Nephron progenitor cell (in vitro differentiated cells): ENCODE results near the gene DIS3L.

Experiments
- DNase-seq: peaks from one replicate; pipeline ENCODE4 v3.0.0; 2021
- H3K27ac Mint-ChIP-seq: 2 replicates; pipeline ENCODE4 v1.8.0; 2021; ENCODE audit warnings: mild to moderate bottlenecking, moderate library complexity, mixed read lengths
- H3K27me3 Mint-ChIP-seq: 2 replicates; pipeline ENCODE4 v1.8.0; 2021; ENCODE audit warnings: mild to moderate bottlenecking, low read depth, mixed read lengths; ENCODE audit not compliant: poor library complexity
- H3K36me3 Mint-ChIP-seq: 2 replicates; pipeline ENCODE4 v1.8.0; 2021; ENCODE audit warnings: low read depth, mixed read lengths
- H3K4me1 Mint-ChIP-seq: 2 replicates; pipeline ENCODE4 v1.8.0; 2021; ENCODE audit warnings: mixed read lengths
- H3K4me3 Mint-ChIP-seq: 2 replicates; pipeline ENCODE4 v1.8.0; 2021; ENCODE audit warnings: mild to moderate bottlenecking, moderate library complexity, mixed read lengths
- H3K9me3 Mint-ChIP-seq: 2 replicates; pipeline ENCODE4 v1.8.0; 2021; ENCODE audit warnings: mild to moderate bottlenecking, moderate library complexity, mixed read lengths
- CTCF ChIP-seq: fragments of 200-600 bp; sonication (generic); IDR thresholded peaks from 2 replicates; pipeline ENCODE4 v1.5.0; 2021; ENCODE audit warnings: antibody characterized with exemption

The DIS3L gene

GRCh38 chr15:66290518-66290917 is 2.9 kb upstream of the DIS3L start:
- TF ChIP-seq CTCF: no peak
- H3K36me3 Mint-ChIP-seq: no peaks in the 10 kb centered on the region
- no peaks in the 10 kb centered on the region for H3K9me3 Mint-ChIP-seq
- DNase-seq: no peak
- no peak overlapping the region for H3K27ac Mint-ChIP-seq
- peaks cover 17% of the 10 kb centered on the region for H3K27me3 Mint-ChIP-seq
- no peak overlapping the region for H3K4me3 Mint-ChIP-seq
- H3K4me1 Mint-ChIP-seq: peaks cover 30% of the 10 kb centered on the region

GRCh38 chr15:66291816-66292570 is 1.4 kb upstream of the DIS3L start:
- peaks cover 37% of the 10 kb centered on the region for H3K4me1 Mint-ChIP-seq
- H3K9me3 Mint-ChIP-seq: no peaks in the 10 kb centered on the region
- peaks cover 5% of the 10 kb centered on the region for H3K36me3 Mint-ChIP-seq
- TF ChIP-seq CTCF: no peak
- no peak for DNase-seq
- H3K27ac Mint-ChIP-seq: peak overlapping the region; percentile 3
- peaks cover 13% of the 10 kb centered on the region for H3K27me3 Mint-ChIP-seq
- peak overlapping the region; percentile 86 for H3K4me3 Mint-ChIP-seq

DNA sequence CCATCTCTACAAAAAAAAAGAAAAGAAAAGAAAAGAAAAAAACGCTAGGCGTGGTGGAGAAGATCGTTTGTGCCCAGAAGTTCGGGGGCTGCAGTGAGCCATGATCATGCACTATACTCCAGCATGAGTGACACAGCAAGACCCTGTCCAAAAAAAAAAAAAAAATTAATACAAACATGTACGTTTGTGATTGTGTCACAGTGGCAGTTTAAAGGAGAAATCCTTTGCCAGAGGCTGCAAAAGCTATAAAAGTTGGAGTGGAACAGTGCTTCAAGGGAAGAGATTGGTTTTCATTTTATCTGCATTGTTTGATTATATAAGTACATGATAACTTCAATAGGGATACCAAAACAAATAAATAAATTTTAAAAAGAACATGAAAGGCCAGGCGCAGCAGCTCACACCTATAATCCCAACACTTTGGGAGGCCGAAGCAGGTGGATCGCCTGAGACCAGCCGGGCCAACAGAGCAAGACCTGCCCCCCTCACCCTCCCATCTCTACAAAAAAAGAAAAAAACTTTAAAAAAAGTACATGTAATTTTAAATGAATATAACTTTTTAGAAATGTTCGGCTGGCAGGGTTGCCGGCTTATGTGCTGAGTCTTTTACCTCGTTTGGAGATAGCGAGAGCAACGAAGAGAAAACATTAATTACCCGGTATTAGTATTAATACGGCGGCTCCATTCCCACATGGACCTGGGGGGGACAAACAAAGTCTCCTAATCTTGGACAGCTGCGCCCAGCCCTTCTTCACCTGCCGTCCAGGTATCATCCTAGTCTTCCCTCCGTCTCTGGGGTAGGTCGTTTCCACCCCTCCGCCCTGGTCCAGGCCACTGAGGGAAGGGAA is 573 bp upstream of the DIS3L start:
- TF ChIP-seq CTCF: no peak
- H3K4me3 Mint-ChIP-seq: peak overlapping the region; percentile 86
- peak overlapping the region; percentile 3 for H3K27ac Mint-ChIP-seq
- peaks cover 5% of the 10 kb centered on the region for H3K36me3 Mint-ChIP-seq
- no peaks in the 10 kb centered on the region for H3K9me3 Mint-ChIP-seq
- H3K4me1 Mint-ChIP-seq: peaks cover 37% of the 10 kb centered on the region
- peaks cover 13% of the 10 kb centered on the region for H3K27me3 Mint-ChIP-seq
- no peak for DNase-seq

- no peak for DNase-seq
- no peaks in the 10 kb centered on the region for H3K9me3 Mint-ChIP-seq
- peak overlapping the region; percentile 83 for H3K27ac Mint-ChIP-seq
- peaks cover 37% of the 10 kb centered on the region for H3K4me1 Mint-ChIP-seq
- TF ChIP-seq CTCF: no peak
- peaks cover 14% of the 10 kb centered on the region for H3K36me3 Mint-ChIP-seq
- H3K4me3 Mint-ChIP-seq: peak overlapping the region; percentile 86
- peaks cover 10% of the 10 kb centered on the region for H3K27me3 Mint-ChIP-seq
Measured at GRCh38 chr15:66294157-66294931, 976 bp downstream of the DIS3L start.

GRCh38 chr15:66294932-66295235 is 1.5 kb downstream of the DIS3L start:
- H3K4me3 Mint-ChIP-seq: peak overlapping the region; percentile 86
- H3K4me1 Mint-ChIP-seq: peaks cover 37% of the 10 kb centered on the region
- no peak for DNase-seq
- H3K36me3 Mint-ChIP-seq: peaks cover 17% of the 10 kb centered on the region
- H3K27ac Mint-ChIP-seq: no peak overlapping the region
- no peaks in the 10 kb centered on the region for H3K9me3 Mint-ChIP-seq
- no peak for TF ChIP-seq CTCF
- peaks cover 8% of the 10 kb centered on the region for H3K27me3 Mint-ChIP-seq
